ENCODE results near the gene EXOSC7. TPM values are rescaled to one million over a fixed set of nuclear protein-coding genes. Genes with fewer than 3 reads are reported as not detected.
A peak's percentile ranks its signal among the peaks of the same experiment; 100 is the strongest.

The EXOSC7 gene
- total and polyA plus RNA-seq, 9 of the 15 experiments (the other 6 are each of a cell fraction or from before 2014, with no cell fraction given), result 88.5 to 237 (median 112) TPM

GRCh38 chr3:44976002-44976815 lies at the start of gene EXOSC7, which contains the start of gene ZDHHC3 (continued):
- TF ChIP-seq THAP7 (CRISPR knock-in tag; IDR thresholded peaks at IDR 0.05), result peak; percentile 79; the same call in 1 of the 2 replicates
- TF ChIP-seq ZNF175 (CRISPR knock-in tag; IDR thresholded peaks at IDR 0.05; ENCODE audit: low read depth), result no peak
- TF ChIP-seq ZNF282 (CRISPR knock-in tag; IDR thresholded peaks at IDR 0.05), result no peak
- no peak for TF ChIP-seq YBX1 (IDR thresholded peaks at IDR 0.05)
- no peak for TF ChIP-seq ARNT (IDR thresholded peaks at IDR 0.05)
- no peak for TF ChIP-seq ZNF583 (CRISPR knock-in tag; IDR thresholded peaks at IDR 0.05)
- TF ChIP-seq ZNF79 (CRISPR knock-in tag; IDR thresholded peaks at IDR 0.05; ENCODE audit: low read depth), result no peak
- TF ChIP-seq ETV1 (tag; conservative IDR thresholded peaks at IDR 0.05; ENCODE audit: low read depth), result no peak
- no peak for TF ChIP-seq EHMT2 (IDR thresholded peaks at IDR 0.05)
- TF ChIP-seq LARP7 (IDR thresholded peaks at IDR 0.05), result no peak
- no peak for TF ChIP-seq NFE2L1 (tag; IDR thresholded peaks at IDR 0.05; ENCODE audit: borderline replicate concordance, low read depth)
- TF ChIP-seq KLF13 (tag; IDR thresholded peaks at IDR 0.05; ENCODE audit: borderline replicate concordance, low read depth), result peak; percentile 80
- TF ChIP-seq NBN (IDR thresholded peaks at IDR 0.05; ENCODE audit: low read depth), result no peak; the same call in 1 of the 2 replicates
- TF ChIP-seq RBM17 (IDR thresholded peaks at IDR 0.05; ENCODE audit: borderline replicate concordance, low read depth, low read length), result no peak
- TF ChIP-seq REST (IDR thresholded peaks at IDR 0.05; ENCODE audit: borderline replicate concordance), result no peak
- TF ChIP-seq REST (CRISPR knock-in tag; IDR thresholded peaks at IDR 0.05; ENCODE audit: low read depth), result 0 out of 2 replicates have a peak, but pooled peaks have one; percentile 65
- no peak for TF ChIP-seq MAFF (IDR thresholded peaks at IDR 0.05; ENCODE audit: low read length)
- no peak for TF ChIP-seq BMI1 (IDR thresholded peaks at IDR 0.05; ENCODE audit: low read length)
- TF ChIP-seq ZBTB33 (CRISPR knock-in tag; IDR thresholded peaks at IDR 0.05), result no peak

Measured in K562 (cell line).